H1 (cell line): ENCODE results near the gene BRSK2. TPM values are rescaled to one million over a fixed set of nuclear protein-coding genes. Genes with fewer than 3 reads are reported as not detected.

ENCODE experiments used
- CTCF ChIA-PET: fragments of 300-600 bp; sonication (Branson Sonifier 250); formaldehyde crosslinking; loops from one replicate; lab custom pipeline; 2021; ENCODE audit not compliant: partially characterized antibody; lab: Charles Lee
- POLR2A ChIA-PET: fragments of 300-600 bp; sonication (Branson Sonifier 250); formaldehyde crosslinking; loops from one replicate; lab custom pipeline; 2021; ENCODE audit warnings: inconsistent platforms; ENCODE audit not compliant: partially characterized antibody; lab: Charles Lee
- DNase-seq, 2 experiments: peaks; one replicate each; pipeline versions ENCODE4 v3.0.0 to v3.0.0-alpha.2; 2010 to 2022; ENCODE audit warnings: low spot score in 2 of 2, low read depth in 1 of 2, mixed read lengths in 1 of 2
- FAIRE-seq: peaks from 2 replicates; lab custom pipeline; 2011; peaks lifted over from hg19 to GRCh38; lab: Jason Lieb, UNC
- H2AFZ ChIP-seq: 2 replicates; pipeline ENCODE4 v1.8.1; 2012; ENCODE audit warnings: low read length, inconsistent platforms
- H2AK5ac ChIP-seq: 2 replicates; pipeline ENCODE4 v1.6.1; 2013; ENCODE audit warnings: low read depth, low read length
- H2BK120ac ChIP-seq: replicated peaks from 2 replicates; pipeline ENCODE3; 2013; ENCODE audit warnings: low read depth, low read length, inconsistent platforms
- H2BK12ac ChIP-seq: 2 replicates; pipeline ENCODE4 v1.6.1; 2013; ENCODE audit warnings: low read depth, low read length
- H2BK15ac ChIP-seq: 2 replicates; pipeline ENCODE4 v1.6.1; 2013; ENCODE audit warnings: low read length
- H2BK20ac ChIP-seq: 2 replicates; pipeline ENCODE4 v1.6.1; 2013; ENCODE audit warnings: low read length
- H2BK5ac ChIP-seq: 2 replicates; pipeline ENCODE4 v1.6.1; 2013; ENCODE audit warnings: low read depth, low read length
- H3K14ac ChIP-seq: 2 replicates; pipeline ENCODE4 v1.6.1; 2013; ENCODE audit warnings: inconsistent platforms; ENCODE audit not compliant: insufficient read length
- H3K18ac ChIP-seq: 2 replicates; pipeline ENCODE4 v1.6.1; 2013; ENCODE audit warnings: low read length; ENCODE audit errors: extremely low read depth
- H3K23ac ChIP-seq: 2 replicates; pipeline ENCODE4 v1.6.1; 2013; ENCODE audit warnings: inconsistent platforms; ENCODE audit not compliant: insufficient read length
- H3K23me2 ChIP-seq: 2 replicates; pipeline ENCODE4 v1.6.1; 2013; ENCODE audit warnings: low read depth, low read length
- H3K27ac ChIP-seq: 2 replicates; pipeline ENCODE4 v1.6.1; 2011; ENCODE audit warnings: low read depth, low read length, inconsistent platforms
- H3K27me3 ChIP-seq, 4 experiments: replicated peaks in 1 of 4; 1 replicate in 1 of 4; 2 replicates in 3 of 4; pipeline versions ENCODE4 v1.6.1 to v1.8.1; 2011 to 2013; ENCODE audit warnings: low read length in 3 of 4, mild to moderate bottlenecking in 3 of 4, inconsistent platforms in 2 of 4, mixed read lengths in 2 of 4, moderate library complexity in 1 of 4; ENCODE audit not compliant: control insufficient read depth in 3 of 4, insufficient read depth in 3 of 4; ENCODE audit errors: extremely low read depth in 1 of 4
- H3K36me3 ChIP-seq, 4 experiments: 2 replicates each; pipeline versions ENCODE4 v1.6.1 to v1.8.1; 2011 to 2013; ENCODE audit warnings: mild to moderate bottlenecking in 4 of 4, low read length in 3 of 4, moderate library complexity in 2 of 4, control low read depth in 1 of 4, inconsistent platforms in 1 of 4; ENCODE audit not compliant: insufficient read depth in 4 of 4, control insufficient read depth in 2 of 4
- H3K4ac ChIP-seq: replicated peaks from 2 replicates; pipeline ENCODE3; 2013; ENCODE audit warnings: low read length, low read depth, mixed read lengths, inconsistent platforms; ENCODE audit not compliant: insufficient read length
- H3K4me1 ChIP-seq, 4 experiments: replicated peaks in 1 of 4; 1 replicate in 1 of 4; 2 replicates in 3 of 4; pipeline versions ENCODE4 v1.6.1 to v1.8.1; 2011 to 2013; ENCODE audit warnings: low read length in 3 of 4, inconsistent platforms in 2 of 4, mixed read lengths in 1 of 4; ENCODE audit not compliant: insufficient read depth in 4 of 4, control insufficient read depth in 3 of 4
- H3K4me2 ChIP-seq, 2 experiments: 2 replicates each; pipeline versions ENCODE4 v1.6.1 to v1.8.1; 2011 to 2013; ENCODE audit warnings: low read depth in 2 of 2, low read length in 2 of 2, control low read depth in 1 of 2, inconsistent platforms in 1 of 2, mild to moderate bottlenecking in 1 of 2; ENCODE audit not compliant: insufficient read depth in 1 of 2
- H3K4me3 ChIP-seq, 4 experiments: fragments of 200-600, 300-600 bp in 1 of 4; sonication (generic), shearing (Covaris generic), sonication (Bioruptor Twin) in 1 of 4; 2 replicates each; pipeline versions ENCODE4 v1.5.1 to v1.8.1; 2011 to 2016; ENCODE audit warnings: low read length in 4 of 4, low read depth in 3 of 4, control low read depth in 2 of 4, inconsistent platforms in 2 of 4, mild to moderate bottlenecking in 2 of 4, mixed read lengths in 1 of 4, moderate library complexity in 1 of 4; ENCODE audit not compliant: insufficient read depth in 2 of 4; ENCODE audit errors: extremely low read depth in 1 of 4
- H3K56ac ChIP-seq: replicated peaks from 2 replicates; pipeline ENCODE3; 2013; ENCODE audit warnings: low read depth, mild to moderate bottlenecking, mixed read lengths, low read length, inconsistent platforms; ENCODE audit not compliant: insufficient read length
- H3K79me1 ChIP-seq: 2 replicates; pipeline ENCODE4 v1.6.1; 2013; ENCODE audit warnings: low read depth, low read length, control low read depth
- H3K79me2 ChIP-seq, 2 experiments: 2 replicates each; pipeline versions ENCODE4 v1.6.1 to v1.8.1; 2012 to 2013; ENCODE audit warnings: low read length in 2 of 2, mild to moderate bottlenecking in 2 of 2, inconsistent platforms in 1 of 2; ENCODE audit not compliant: insufficient read depth in 2 of 2, control insufficient read depth in 1 of 2
- H3K9ac ChIP-seq, 4 experiments: replicated peaks in 1 of 4; 1 replicate in 1 of 4; 2 replicates in 3 of 4; pipeline versions ENCODE4 v1.6.1 to v1.8.1; 2011 to 2013; ENCODE audit warnings: low read depth in 3 of 4, low read length in 3 of 4, control low read depth in 2 of 4, mild to moderate bottlenecking in 2 of 4, moderate library complexity in 2 of 4, inconsistent platforms in 1 of 4; ENCODE audit errors: extremely low read depth in 1 of 4
- H3K9me3 ChIP-seq, 2 experiments: 2 replicates each; pipeline versions ENCODE4 v1.6.1 to v1.8.1; 2012 to 2013; ENCODE audit warnings: mild to moderate bottlenecking in 2 of 2, moderate library complexity in 2 of 2, control low read depth in 1 of 2, inconsistent platforms in 1 of 2, low read depth in 1 of 2, low read length in 1 of 2, mixed read lengths in 1 of 2; ENCODE audit not compliant: insufficient read depth in 2 of 2
- H4K20me1 ChIP-seq, 2 experiments: replicated peaks in 1 of 2; 2 replicates each; pipeline versions ENCODE3 to v1.8.1; 2011 to 2013; ENCODE audit warnings: inconsistent platforms in 2 of 2, low read length in 2 of 2, mild to moderate bottlenecking in 1 of 2; ENCODE audit not compliant: insufficient read depth in 2 of 2, control insufficient read depth in 1 of 2
- H4K5ac ChIP-seq: 2 replicates; pipeline ENCODE4 v1.6.1; 2013; ENCODE audit warnings: low read length, low read depth, mixed read lengths, inconsistent platforms; ENCODE audit not compliant: insufficient read length
- H4K8ac ChIP-seq: 2 replicates; pipeline ENCODE4 v1.8.0; 2013; ENCODE audit warnings: mild to moderate bottlenecking, moderate library complexity, low read length, inconsistent platforms; ENCODE audit not compliant: insufficient read depth; ENCODE audit errors: extremely low read depth
- H4K91ac ChIP-seq: replicated peaks from 2 replicates; pipeline ENCODE3; 2013; ENCODE audit warnings: low read length, mixed read lengths, inconsistent platforms; ENCODE audit not compliant: insufficient read length
- ATF2 ChIP-seq: IDR thresholded peaks from 2 replicates; pipeline ENCODE4 v1.6.1; 2012; ENCODE audit warnings: low read length, inconsistent platforms
- CTBP2 ChIP-seq: IDR thresholded peaks from 2 replicates; pipeline ENCODE4 v1.7.0; 2011; ENCODE audit warnings: borderline replicate concordance, mild to moderate bottlenecking, moderate library complexity, mixed read lengths, low read length; ENCODE audit not compliant: insufficient read depth, insufficient read length
- CTCF ChIP-seq, 3 experiments: IDR thresholded peaks; 1 replicate in 2 of 3; 2 replicates in 1 of 3; pipeline versions ENCODE4 v1.5.1 to v1.6.1; 2011; ENCODE audit warnings: low read length in 3 of 3, mild to moderate bottlenecking in 3 of 3, inconsistent platforms in 2 of 3, low read depth in 1 of 3, moderate library complexity in 1 of 3; ENCODE audit not compliant: insufficient read depth in 1 of 3; ENCODE audit errors: control extremely low read depth in 1 of 3
- KDM4A ChIP-seq: IDR thresholded peaks from one replicate; pipeline ENCODE4 v1.7.1; 2012; ENCODE audit warnings: low read depth, mild to moderate bottlenecking, moderate library complexity, low read length, inconsistent platforms; ENCODE audit not compliant: severe bottlenecking
- NANOG ChIP-seq: IDR thresholded peaks from 2 replicates; pipeline ENCODE4 v1.6.1; 2011; ENCODE audit warnings: low read length, low read depth, mild to moderate bottlenecking, inconsistent platforms; ENCODE audit not compliant: insufficient read depth, poor library complexity, severe bottlenecking
- RFX5 ChIP-seq: IDR thresholded peaks from 2 replicates; pipeline ENCODE4 v1.6.1; 2011; ENCODE audit warnings: low read depth, low read length, improper control_type of control experiment, borderline replicate concordance
- SAP30 ChIP-seq: fragments of 300-600 bp; sonication (generic); IDR thresholded peaks from 2 replicates; pipeline ENCODE4 v1.7.1; 2012; ENCODE audit warnings: low read length, moderate library complexity, mild to moderate bottlenecking, inconsistent platforms; ENCODE audit not compliant: insufficient read depth, insufficient replicate concordance
- WGBS, 2 experiments: shearing (Covaris generic) in 1 of 2; methylation state at CpG; one replicate each; pipeline versions ENCODE4 v1.1.6 to v1.1.7; 2013 to 2015; ENCODE audit warnings: low lambda C conversion rate in 2 of 2, mixed read lengths in 2 of 2, inconsistent platforms in 1 of 2, low coverage in 1 of 2, missing lambda C conversion rate in 1 of 2; ENCODE audit not compliant: insufficient replicate concordance in 2 of 2, insufficient coverage in 1 of 2, insufficient read length in 1 of 2; ENCODE audit errors: extremely low coverage in 1 of 2, missing lambda C conversion rate in 1 of 2; 5-methylcytosine and 5-hydroxymethylcytosine counted together
- polyA plus RNA-seq, 7 experiments: library from polyadenylated mRNA; depleted of rRNA in 3 of 7; stranded (reverse) in 5 of 7; unstranded in 2 of 7; fragments of >200 nt in 5 of 7; fragments of 200-250 nt in 2 of 7; gene quantifications; 1 replicate in 5 of 7; 2 replicates in 1 of 7; 4 replicates in 1 of 7; pipeline versions ENCODE4 v1.2.1 to v1.2.3, GENCODE V29; 2011 to 2013; ENCODE audit warnings: missing spikeins in 2 of 7, mixed read lengths in 2 of 7
- total RNA-seq: library from RNA; stranded (reverse); fragmentation: NEBNext Ultra II Directional; extraction: Animal tissue kit (Norgen Biotek cat#: 25700); gene quantifications from 2 replicates; pipeline ENCODE4 v1.2.1, GENCODE V29; 2021

BRSK2 gene
- total and polyA plus RNA-seq, 2 of the 8 experiments (the other 6 are each of a cell fraction or from before 2014, with no cell fraction given), result 17.3 to 27.1 TPM

GRCh38 chr11:1398528-1399235 lies 8.9 kb downstream of the BRSK2 start:
- H2BK120ac ChIP-seq, result no peak overlapping the region
- H4K8ac ChIP-seq, result peak overlapping the region; percentile 25; the same call in 1 of the 2 replicates
- no peak overlapping the region for H3K14ac ChIP-seq
- H3K9ac ChIP-seq, result no peak overlapping the region
- FAIRE-seq, result no peak
- H3K9me3 ChIP-seq, result no peaks in the 10 kb centered on the region
- peaks cover 13 to 38% of the 10 kb centered on the region in 2 experiments; a peak in 2 of 4 replicates for H3K79me2 ChIP-seq
- no peak overlapping the region for H4K91ac ChIP-seq
- peaks cover 16 to 58% of the 10 kb centered on the region in 2 experiments for H4K20me1 ChIP-seq
- H3K18ac ChIP-seq, result no peak overlapping the region
- no peak overlapping the region for H2BK12ac ChIP-seq
- ChIA-PET POLR2A (no interaction called here), CTCF (interaction anchor here (0.8 to 1.3 kb wide), 3 partner anchors 106 to 176 kb away, joined by 3 read pairs; no protein-coding TSS in a partner anchor)
- no peak overlapping the region for H3K4ac ChIP-seq
- no peak overlapping the region for H2BK15ac ChIP-seq
- no peaks in the 10 kb centered on the region for H3K23me2 ChIP-seq
- peaks cover 21% of the 10 kb centered on the region for H3K79me1 ChIP-seq
- no peaks in the 10 kb centered on the region for H3K27me3 ChIP-seq
- WGBS, 2 experiments, result 91% methylated on average over 21 of the region's 23 CpGs; no CpG with 5 or more reads in 1 of the 2 experiments
- H3K4me2 ChIP-seq, result no peak overlapping the region
- no peak overlapping the region for H3K27ac ChIP-seq
- no peak overlapping the region for H2BK5ac ChIP-seq
- no peaks in the 10 kb centered on the region for H3K36me3 ChIP-seq
- no peak for DNase-seq
- no peak overlapping the region for H3K23ac ChIP-seq
- H4K5ac ChIP-seq, result no peak overlapping the region
- H2BK20ac ChIP-seq, result no peak overlapping the region
- H2AFZ ChIP-seq, result no peak overlapping the region
- peaks cover 0 to 2% (median 0%) of the 10 kb centered on the region in 4 experiments; a peak in 1 of 7 replicates for H3K4me1 ChIP-seq
- H3K4me3 ChIP-seq, result no peak overlapping the region
- no peak overlapping the region for H2AK5ac ChIP-seq
- no peak overlapping the region for H3K56ac ChIP-seq
- TF ChIP-seq NANOG, result no peak
- TF ChIP-seq RFX5, result no peak
- TF ChIP-seq ATF2, result no peak
- TF ChIP-seq CTCF (IDR thresholded peaks at IDR 0.05; ENCODE audit: control extremely low read depth in 1 of 3, insufficient read depth in 1 of 3, low read depth in 1 of 3, low read length in 3 of 3), result no peak
- TF ChIP-seq SAP30, result no peak
- no peak for TF ChIP-seq KDM4A
- TF ChIP-seq CTBP2, result no peak
